ENCODE results near the gene DNAH8. TPM values are rescaled to one million over a fixed set of nuclear protein-coding genes. Genes with fewer than 3 reads are reported as not detected.

Gene DNAH8
- total and polyA plus RNA-seq, 9 donors, result 0.58 to 4.3 (median 1.5) TPM

GRCh38 chr6:39075807-39076622 is 360.9 kb downstream of the DNAH8 start:
- H3K27me3 ChIP-seq (ENCODE audit: control insufficient read depth, insufficient read depth, low read length), result no peaks in the 10 kb centered on the region

GRCh38 chr6:39076623-39077535 is 361.8 kb downstream of the DNAH8 start:
- H3K4me3 ChIP-seq (ENCODE audit: low read length), result no peak overlapping the region
- no peak overlapping the region for H3K27ac ChIP-seq (ENCODE audit: low read length)
- WGBS (ENCODE audit: insufficient coverage), result 77% methylated on average over 3 of the region's 9 CpGs
- H3K36me3 ChIP-seq (ENCODE audit: control insufficient read depth, insufficient read depth, low read length), result no peaks in the 10 kb centered on the region
- H3K27me3 ChIP-seq (ENCODE audit: control insufficient read depth, insufficient read depth, low read length), result peaks cover 3% of the 10 kb centered on the region
- no peak for DNase-seq
- H3K9me3 ChIP-seq (replicated peaks; ENCODE audit: control insufficient read depth, low read depth, low read length), result no peaks in the 10 kb centered on the region
- H3K4me1 ChIP-seq (ENCODE audit: control insufficient read depth, insufficient read depth, low read length), result no peaks in the 10 kb centered on the region

More at GRCh38 chr6:39075807-39076622, 360.9 kb downstream of the DNAH8 start:
- 77% methylated on average over 5 of the region's 11 CpGs for WGBS (ENCODE audit: insufficient coverage)
- no peaks in the 10 kb centered on the region for H3K9me3 ChIP-seq (replicated peaks; ENCODE audit: control insufficient read depth, low read depth, low read length)
- H3K4me3 ChIP-seq (ENCODE audit: low read length), result no peak overlapping the region
- H3K36me3 ChIP-seq (ENCODE audit: control insufficient read depth, insufficient read depth, low read length), result no peaks in the 10 kb centered on the region
- no peaks in the 10 kb centered on the region for H3K4me1 ChIP-seq (ENCODE audit: control insufficient read depth, insufficient read depth, low read length)
- H3K27ac ChIP-seq (ENCODE audit: low read length), result no peak overlapping the region
- DNase-seq, result no peak

- Histone ChIP-seq H3K9me3 (replicated peaks; ENCODE audit: control insufficient read depth, low read depth, low read length) (no peaks in the 10 kb centered on the region), H3K27me3 (ENCODE audit: control insufficient read depth, insufficient read depth, low read length) (peaks cover 5% of the 10 kb centered on the region), H3K4me1 (ENCODE audit: control insufficient read depth, insufficient read depth, low read length) (no peaks in the 10 kb centered on the region), H3K27ac (ENCODE audit: low read length) (no peak overlapping the region), H3K36me3 (ENCODE audit: control insufficient read depth, insufficient read depth, low read length) (no peaks in the 10 kb centered on the region), H3K4me3 (ENCODE audit: low read length) (no peak overlapping the region)
- WGBS (ENCODE audit: insufficient coverage), result 79% methylated on average over 7 of the region's 11 CpGs
- no peak for DNase-seq
Observed at GRCh38 chr6:39077882-39078594, 362.9 kb downstream of the DNAH8 start.

GRCh38 chr6:39078695-39079094 is 363.6 kb downstream of the DNAH8 start:
- no peaks in the 10 kb centered on the region for H3K36me3 ChIP-seq (ENCODE audit: control insufficient read depth, insufficient read depth, low read length)
- no peaks in the 10 kb centered on the region for H3K9me3 ChIP-seq (replicated peaks; ENCODE audit: control insufficient read depth, low read depth, low read length)
- H3K27ac ChIP-seq (ENCODE audit: low read length), result no peak overlapping the region
- peaks cover 8% of the 10 kb centered on the region for H3K27me3 ChIP-seq (ENCODE audit: control insufficient read depth, insufficient read depth, low read length)
- no peaks in the 10 kb centered on the region for H3K4me1 ChIP-seq (ENCODE audit: control insufficient read depth, insufficient read depth, low read length)
- no peak for DNase-seq
- no peak overlapping the region for H3K4me3 ChIP-seq (ENCODE audit: low read length)
- 67% methylated on average over 1 of the region's 3 CpGs for WGBS (ENCODE audit: insufficient coverage)

GRCh38 chr6:39079197-39080125 is 364.4 kb downstream of the DNAH8 start:
- Histone ChIP-seq H3K4me3 (ENCODE audit: low read length) (no peak overlapping the region), H3K27ac (ENCODE audit: low read length) (no peak overlapping the region), H3K27me3 (ENCODE audit: control insufficient read depth, insufficient read depth, low read length) (peaks cover 8% of the 10 kb centered on the region), H3K36me3 (ENCODE audit: control insufficient read depth, insufficient read depth, low read length) (no peaks in the 10 kb centered on the region), H3K4me1 (ENCODE audit: control insufficient read depth, insufficient read depth, low read length) (no peaks in the 10 kb centered on the region), H3K9me3 (replicated peaks; ENCODE audit: control insufficient read depth, low read depth, low read length) (no peaks in the 10 kb centered on the region)
- no peak for DNase-seq
- 84% methylated on average over 6 of the region's 8 CpGs for WGBS (ENCODE audit: insufficient coverage)

Other genes with a start within 250 kb of the DNAH8 start
- gene BTBD9, start 75.4 kb upstream of the DNAH8 start, total RNA-seq, result 10.5 TPM
- 1 to 10 TPM; 6.5 to 9.2 (median 7.9) TPM for gene BTBD9, start 75.4 kb upstream of the DNAH8 start, polyA plus RNA-seq (ENCODE audit: insufficient read depth in 1 of 8, insufficient read length in 8 of 8, low replicate concordance in 1 of 8)
- 124 TPM for gene GLO1, start 12.2 kb upstream of the DNAH8 start, total RNA-seq
- 100 to 1,000 TPM; 103 to 111 (median 105) TPM for gene GLO1, start 12.2 kb upstream of the DNAH8 start, polyA plus RNA-seq (ENCODE audit: insufficient read depth in 1 of 8, insufficient read length in 8 of 8, low replicate concordance in 1 of 8)